RPMI7951 (cell line): ENCODE results near the gene KRTAP16-1. TPM values are rescaled to one million over a fixed set of nuclear protein-coding genes. Genes with fewer than 3 reads are reported as not detected.
"Not testable (repeated sequence)": the region's sequence is repeated elsewhere in the genome, so short reads cannot be mapped to it uniquely, and the experiment has no call there.

Source experiments
- DNase-seq: peaks from one replicate; pipeline ENCODE4 v3.0.0-alpha.2; 2012; ENCODE audit warnings: low read depth
- total RNA-seq: library from RNA; depleted of rRNA; stranded (reverse); fragments of >200 nt; shearing (Covaris generic); gene quantifications from 2 replicates; pipeline ENCODE4 v1.2.3, GENCODE V29; 2014; rRNA removed

The KRTAP16-1 gene, protein sequence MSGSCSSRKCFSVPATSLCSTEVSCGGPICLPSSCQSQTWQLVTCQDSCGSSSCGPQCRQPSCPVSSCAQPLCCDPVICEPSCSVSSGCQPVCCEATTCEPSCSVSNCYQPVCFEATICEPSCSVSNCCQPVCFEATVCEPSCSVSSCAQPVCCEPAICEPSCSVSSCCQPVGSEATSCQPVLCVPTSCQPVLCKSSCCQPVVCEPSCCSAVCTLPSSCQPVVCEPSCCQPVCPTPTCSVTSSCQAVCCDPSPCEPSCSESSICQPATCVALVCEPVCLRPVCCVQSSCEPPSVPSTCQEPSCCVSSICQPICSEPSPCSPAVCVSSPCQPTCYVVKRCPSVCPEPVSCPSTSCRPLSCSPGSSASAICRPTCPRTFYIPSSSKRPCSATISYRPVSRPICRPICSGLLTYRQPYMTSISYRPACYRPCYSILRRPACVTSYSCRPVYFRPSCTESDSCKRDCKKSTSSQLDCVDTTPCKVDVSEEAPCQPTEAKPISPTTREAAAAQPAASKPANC
- total RNA-seq, result not detected in 2 replicates

DNA sequence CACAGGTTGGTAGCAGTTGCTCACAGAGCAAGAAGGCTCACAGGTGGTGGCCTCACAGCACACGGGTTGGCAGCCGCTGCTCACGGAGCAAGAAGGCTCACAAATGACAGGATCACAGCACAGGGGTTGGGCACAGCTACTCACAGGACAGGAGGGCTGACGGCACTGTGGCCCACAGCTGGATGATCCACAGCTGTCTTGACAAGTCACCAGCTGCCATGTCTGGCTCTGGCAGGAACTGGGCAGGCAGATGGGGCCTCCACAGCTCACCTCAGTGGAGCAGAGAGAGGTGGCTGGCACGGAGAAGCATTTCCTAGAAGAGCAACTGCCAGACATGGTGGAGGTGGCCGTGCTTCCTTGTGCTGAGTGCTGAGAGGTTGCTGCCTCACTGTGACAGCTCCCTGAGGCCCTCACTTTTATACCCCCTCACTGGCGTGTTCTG lies at the start of gene KRTAP16-1:
Gene KRTAP16-1, minus strand, starts transcription at position 392 of the 442 bp plus-strand sequence. Its CDS starts 56 bp downstream, at position 336.
- no peak for DNase-seq

DNA sequence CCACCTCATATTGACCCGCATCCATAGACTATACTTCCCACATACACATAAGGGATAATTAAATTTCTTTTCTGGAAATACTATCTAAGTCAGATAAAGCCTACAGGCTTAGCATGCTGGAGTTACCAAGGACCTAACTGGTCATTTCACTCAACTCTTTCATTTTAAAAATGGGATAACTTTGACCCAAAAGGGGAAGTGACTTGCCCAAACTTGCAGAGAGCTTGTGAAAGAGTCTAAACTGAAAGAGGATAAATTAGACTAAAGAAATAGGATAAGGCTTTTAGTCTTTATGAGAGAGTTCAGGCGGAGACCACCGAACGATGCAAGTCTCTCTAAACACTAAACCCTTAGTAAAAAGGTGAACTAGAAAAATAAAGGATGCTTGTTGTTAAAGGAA lies 45.4 kb upstream of the KRTAP16-1 start:
- DNase-seq, result no peak

DNA sequence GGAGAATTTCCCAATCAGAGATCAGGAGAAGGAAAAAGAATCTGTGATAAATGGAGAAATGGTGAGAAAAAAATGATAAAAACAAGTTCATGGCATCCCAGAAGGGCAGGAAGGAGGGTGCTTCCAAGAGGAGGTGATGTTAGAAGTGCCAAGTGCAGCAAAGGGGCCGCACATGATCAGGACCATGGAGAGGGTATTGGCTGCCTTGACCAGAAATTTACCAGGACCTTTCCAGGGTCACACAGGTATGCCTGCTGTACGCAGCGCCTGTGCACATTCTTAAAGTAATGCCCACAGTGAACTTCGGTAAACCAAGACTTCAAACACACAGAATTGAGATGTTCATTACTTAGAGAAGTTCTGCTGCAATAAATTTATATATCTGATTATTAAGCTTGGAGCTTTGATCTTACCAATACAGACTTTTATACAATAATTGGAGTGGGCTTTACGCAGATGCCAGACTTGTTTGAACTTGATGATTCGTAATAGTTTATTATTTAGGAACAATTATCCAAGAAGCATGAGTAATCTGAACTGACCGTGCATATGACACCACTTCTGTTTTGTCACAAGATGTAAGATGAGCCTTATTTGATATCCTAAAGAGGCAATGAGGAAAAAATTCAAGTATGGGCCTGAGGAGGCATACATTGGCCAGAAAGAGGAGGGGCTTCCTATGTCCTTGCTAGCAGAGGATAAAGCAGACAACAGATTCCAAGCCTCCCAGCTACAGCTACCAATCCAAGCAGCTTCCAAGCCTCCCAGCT lies 43.7 kb upstream of the KRTAP16-1 start:
- DNase-seq, result peak; percentile 15

DNA sequence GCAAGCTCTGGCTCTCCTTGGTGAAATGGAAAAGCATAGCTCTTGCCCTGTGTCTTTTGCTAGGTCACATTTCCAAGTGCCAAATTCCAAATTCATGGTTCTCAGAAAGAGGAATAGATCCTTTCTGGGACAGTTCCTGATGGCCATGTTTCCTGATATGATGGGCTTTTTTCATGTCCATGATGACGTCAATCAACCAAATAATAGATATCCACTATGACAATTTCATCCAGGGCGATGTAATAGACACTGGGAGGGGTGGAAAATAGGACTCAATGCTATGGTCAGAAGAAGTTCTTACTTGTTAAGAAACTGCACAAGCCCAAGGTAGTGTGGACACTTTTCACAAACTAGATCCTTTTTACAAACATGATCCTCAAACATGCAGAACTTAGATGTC lies 42.1 kb upstream of the KRTAP16-1 start:
- no peak for DNase-seq

DNA sequence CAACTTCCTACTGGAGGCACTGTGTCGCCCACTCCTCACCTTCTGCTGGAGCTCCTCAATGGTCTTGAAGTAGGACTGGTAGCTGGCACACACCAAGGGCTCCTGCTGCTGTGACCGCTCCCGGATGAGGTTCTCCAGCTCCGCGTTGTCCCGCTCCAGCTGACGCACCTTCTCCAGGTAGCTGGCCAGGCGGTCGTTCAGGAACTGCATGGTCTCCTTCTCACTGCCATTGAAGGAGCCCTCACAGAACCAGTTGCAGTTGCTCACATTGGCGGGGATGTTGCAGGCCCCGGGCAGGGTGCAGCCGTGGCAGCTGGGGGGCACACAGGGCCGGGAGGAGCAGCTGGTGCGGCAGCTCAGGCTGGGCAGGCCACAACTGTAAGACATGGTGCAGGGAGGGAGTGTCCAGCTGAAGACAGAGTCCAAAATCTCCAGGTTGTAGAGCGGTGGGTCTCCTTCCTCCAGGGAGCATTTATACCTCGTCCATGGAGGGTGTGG lies 41.3 kb upstream of the KRTAP16-1 start, which contains the start of gene KRT33A:
Gene KRT33A, minus strand, starts transcription at position 448 of the 498 bp plus-strand sequence. Its CDS starts 61 bp downstream, at position 387.
- not testable (repeated sequence) for DNase-seq

DNA sequence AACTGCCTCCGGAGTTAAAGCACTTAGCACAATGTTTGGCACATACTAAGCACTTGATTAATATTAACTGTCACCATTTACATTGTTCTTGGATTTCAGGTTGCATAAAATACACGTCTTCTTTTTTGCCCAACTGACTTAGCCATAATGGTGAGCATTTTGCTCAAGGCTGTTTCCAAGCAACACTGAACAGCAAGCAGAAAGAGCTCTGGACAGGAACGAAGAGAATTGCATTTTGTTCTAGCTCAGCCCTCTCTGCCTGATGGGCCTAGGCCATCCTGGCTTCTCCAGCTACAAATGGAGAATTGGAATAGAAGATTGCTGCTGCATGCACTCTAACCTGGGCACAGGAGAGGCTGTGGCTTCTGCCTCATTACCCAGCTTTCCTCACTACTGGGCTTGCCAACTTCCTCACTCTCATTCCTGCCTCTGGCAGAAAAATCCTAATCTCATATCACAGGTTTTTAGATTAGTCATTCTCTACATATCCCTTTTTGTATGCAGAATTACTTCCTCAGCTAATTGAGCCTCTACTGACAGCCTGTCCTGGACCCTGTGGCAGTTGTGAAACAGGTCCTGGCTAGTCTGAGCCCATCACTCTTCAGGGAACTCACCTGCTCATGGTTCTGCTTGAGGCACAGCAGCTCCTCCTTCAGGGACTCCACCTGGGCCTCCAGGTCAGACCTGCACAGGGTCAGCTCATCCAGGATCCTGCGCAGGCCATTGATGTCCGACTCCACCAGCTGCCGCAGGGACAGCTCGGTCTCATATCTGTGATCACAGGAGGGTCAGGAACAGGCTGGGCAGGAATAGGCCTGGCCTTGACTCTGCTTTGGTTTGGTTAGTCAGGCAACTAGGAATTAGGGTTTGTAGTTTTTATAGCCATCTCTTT lies 39.0 kb upstream of the KRTAP16-1 start:
- no peak for DNase-seq

DNA sequence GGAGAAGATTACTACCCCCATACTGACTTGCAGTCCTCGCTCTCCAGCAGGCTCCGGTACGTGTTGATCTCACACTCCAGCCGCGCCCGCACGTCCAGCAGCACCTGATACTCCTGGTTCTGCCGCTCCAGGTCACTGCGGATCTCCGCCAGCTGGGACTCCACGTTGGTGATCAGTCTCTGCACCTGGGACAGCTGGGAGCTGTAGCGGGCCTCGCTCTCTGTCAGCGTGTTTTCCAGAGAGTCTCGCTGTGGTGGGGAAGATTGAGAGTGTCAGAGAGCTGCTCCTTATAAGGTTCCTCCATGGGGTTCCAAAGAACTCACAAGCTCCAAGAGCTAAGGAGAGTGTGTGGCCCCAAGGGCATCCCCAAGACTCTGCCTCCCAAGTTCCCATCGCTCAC lies 37.3 kb upstream of the KRTAP16-1 start:
- DNase-seq, result not testable (repeated sequence)

DNA sequence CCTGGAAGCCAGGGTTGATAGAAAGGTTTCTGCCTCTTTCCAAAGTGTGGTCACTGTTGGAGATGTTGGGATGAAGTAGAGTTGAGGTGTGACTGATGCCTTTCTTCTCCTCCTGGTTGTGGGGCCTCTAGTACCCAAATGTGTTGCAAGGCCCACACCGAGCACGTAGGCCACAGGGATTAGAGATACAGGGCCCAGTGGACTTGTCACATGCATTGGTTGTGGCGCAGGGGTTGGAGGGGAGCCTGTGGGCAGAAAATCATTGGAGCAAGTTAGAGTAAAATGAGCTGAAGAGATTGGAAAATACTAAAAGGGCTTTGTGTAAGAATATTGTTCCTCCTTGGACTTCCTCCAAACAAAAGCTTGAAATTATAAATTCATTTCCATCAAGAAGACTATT lies 36.9 kb upstream of the KRTAP16-1 start:
- DNase-seq, result no peak

DNA sequence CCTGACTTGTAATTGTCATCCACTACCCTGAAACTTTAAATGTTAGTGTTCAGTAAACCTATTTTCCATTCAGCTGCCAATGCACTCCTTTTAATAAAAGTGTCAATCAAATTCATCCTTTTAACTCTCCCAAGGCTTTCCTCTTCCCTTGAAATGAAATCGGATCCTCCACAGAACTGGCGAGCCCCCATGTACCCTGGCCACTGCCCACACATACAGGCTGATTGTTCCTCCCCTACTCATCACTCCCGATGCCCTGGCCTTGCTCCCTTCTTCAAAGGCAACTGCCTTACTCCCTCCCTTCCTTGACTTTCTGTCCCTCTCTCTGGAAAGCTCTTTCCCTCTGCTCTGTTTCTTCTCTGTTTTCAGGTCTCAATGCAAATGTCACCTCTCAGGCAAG lies 33.9 kb upstream of the KRTAP16-1 start:
- DNase-seq, result no peak

DNA sequence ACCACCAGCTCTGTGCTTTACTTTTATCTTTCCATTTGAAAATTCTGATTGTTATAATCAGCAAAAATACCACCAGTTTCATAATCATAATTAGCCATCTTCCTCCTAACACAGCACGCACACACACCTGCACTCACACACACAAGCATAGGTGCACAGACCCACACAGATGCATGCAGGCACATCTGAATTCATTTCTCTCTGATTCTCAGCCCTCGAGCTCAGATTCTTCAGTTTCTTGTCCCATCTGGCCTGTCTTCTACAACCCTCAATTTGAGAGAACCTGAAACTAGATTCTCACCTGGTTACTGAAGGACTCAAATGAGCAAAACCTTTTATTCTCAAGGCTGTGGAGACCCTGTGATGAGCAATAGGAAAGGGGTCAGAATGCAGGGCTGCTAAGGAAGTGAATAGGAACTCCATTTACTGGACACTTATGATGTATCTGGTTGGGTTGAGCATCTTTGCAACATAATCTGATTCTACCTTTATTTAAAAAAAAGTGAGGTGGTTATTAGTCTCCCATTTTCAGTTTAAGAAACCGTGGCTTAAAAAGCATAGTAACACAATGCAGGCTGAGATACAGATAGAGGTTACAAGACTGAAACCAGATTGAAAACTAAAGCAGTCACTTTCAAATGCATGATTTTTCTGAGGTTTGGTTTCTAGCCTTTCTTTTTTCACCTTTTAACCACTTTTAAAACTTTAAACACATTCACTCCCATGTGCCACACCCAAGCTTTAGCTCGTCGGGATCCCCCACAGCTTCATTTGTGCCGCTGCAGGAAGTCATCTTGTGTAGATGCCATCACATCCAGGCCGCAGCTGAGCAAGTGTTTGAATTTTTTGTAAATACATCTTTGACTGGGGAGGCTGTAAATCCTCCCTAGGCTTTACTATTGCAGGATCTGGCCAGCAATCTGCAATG lies 32.1 kb upstream of the KRTAP16-1 start:
- no peak for DNase-seq

DNA sequence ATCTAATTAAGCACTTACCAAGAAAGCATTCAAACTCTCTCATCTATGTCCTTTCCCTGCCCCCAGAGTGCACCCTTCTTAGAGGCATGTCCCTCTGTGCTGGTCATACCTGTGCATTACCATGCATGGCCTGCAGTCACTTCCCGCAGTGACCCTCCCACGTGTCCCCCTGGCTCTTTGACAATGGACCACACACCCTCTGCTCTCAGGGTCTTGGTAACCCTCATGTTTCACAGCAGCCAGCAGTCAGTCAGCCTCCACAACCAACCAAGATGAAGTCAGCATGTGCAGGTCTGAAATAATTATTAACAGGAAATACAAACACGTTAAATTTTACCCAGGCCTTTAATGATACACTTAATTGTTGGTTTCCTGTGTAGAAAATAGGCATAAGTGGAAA lies 31.4 kb upstream of the KRTAP16-1 start:
- DNase-seq, result no peak

DNA sequence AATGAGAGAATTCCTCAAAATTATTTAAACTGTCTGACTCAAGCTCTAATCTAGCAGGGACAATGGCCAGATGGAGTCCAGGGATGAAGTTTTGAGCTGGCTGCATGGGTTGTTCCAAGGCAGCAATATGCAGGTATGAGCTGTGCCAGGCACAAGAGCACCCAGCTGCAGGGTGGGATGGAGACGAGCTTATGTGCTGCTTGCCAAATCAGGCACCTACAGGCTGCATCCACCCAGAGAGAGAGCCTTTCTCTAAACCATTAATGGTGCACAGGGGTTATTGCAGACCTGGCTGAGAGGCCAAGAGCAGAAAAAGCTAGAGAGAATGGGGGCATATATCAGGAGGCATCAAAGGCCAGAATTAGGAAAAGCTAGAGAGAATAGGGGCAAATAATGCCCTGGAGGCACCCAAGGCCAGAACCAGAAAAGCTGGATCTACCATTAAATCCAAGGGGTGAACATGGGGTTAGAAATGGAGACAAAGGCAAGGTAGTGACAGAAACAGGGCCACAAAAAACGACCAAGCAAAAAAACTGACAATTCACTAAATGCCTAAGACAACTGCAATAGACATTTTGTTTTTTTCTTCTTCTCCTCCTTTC lies 30.6 kb upstream of the KRTAP16-1 start:
- DNase-seq, result no peak

DNA sequence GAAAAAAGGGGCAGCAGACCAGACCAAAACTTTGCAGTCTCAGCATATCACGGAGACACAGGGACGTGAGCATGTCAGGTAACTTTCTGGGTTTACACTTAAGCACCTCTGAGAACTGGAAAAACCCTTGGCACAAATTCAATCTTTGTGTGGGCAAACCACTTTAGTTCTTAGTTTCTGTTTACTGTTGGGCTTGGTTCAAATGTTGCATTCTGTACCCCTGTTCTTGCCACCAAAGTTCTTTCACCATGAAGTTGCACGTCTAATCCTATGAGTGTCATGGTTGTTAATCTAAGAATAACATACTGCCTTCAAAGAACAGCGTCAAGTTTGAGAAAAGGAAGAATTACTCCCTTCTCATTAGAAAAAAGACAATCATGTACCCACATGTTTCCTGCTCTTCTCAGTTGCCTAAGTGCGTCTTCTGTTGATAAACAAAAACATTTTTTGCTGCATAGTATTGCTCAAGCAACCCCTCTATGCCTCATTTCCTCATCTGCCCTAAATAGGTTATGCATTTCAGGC lies 29.9 kb upstream of the KRTAP16-1 start:
- DNase-seq, result peak; percentile 21

DNA sequence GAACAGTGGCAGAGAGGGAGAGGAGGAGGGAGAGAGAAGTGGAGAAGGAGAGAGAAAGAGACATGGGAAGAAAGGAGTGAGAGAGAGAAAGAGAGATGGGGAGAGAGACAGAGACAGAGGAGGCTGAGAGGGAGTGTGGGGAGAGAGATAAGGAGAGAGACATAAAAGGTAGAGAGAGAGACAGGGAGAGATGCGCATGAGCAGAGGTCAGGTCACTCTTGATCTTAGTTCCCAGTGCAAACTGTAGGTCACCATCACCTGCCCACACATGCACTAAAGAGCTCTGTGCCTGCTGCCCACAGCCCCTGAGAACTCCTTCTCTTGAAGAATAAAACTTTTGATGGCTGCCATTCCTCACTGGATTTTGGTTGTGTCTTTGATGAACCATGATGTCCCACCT lies 26.6 kb upstream of the KRTAP16-1 start:
- DNase-seq, result no peak

DNA sequence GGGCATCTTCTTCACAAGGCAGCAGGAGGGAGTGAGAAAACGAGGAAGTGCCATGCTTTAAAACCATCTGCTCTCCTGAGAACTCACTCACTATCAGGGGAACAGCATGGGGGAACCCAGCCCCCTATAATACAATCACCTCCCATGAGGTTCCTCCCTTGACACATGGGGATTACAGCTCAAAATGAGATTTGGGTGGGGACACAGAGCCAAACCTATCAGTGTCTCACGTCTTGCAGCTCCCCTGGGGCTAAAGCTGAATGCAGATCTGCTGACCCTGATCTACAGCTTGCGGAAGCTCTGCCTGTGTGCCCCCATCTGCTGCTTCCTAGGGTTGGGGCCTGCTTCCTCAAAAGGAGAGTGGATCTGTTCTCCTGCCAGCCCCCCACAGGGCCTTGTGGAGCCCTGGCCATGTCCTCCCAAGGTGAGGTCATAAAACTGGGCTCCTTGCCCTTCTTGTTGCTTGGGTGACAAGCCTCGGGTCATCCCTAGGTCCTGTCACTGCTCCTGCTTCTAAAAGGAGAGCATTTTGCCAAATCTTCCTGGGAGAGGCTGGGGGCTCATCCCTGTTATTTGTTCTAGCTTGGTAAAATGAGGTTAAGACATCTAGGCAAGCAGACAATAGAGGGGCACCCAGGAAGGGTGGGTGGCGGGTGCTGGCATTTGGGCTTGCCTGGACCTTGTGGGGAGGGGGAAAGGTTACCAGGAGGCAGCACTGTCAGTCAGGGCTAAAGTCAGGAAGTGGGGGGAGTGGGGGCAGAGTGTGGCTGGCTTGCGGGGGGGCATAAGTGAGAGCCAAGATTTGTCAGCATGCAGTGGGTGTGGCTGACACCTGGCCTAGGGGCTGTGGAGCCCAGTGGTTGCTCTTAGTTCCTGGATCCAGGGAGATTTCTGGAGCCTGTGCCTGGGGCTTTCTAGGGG lies 25.5 kb upstream of the KRTAP16-1 start:
- no peak for DNase-seq

DNA sequence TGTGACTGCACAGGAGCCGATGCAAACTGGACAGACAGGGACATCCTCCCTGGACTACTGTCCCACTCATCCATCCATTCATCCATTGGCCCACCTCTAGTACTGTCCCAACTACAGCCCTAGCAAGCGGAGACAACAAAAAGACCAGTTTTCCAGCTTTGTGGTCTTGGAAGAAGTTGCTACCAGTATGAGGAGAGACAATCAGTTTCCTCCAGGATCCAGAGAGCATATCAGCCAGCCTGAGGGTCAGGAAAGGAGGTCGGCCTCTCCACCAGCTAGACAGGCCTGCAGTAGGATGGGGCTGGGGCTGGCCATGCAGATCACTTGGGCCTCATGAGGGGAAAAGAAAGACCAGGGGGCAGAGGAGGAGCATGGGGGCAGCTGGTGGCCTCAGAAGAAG lies 24.7 kb upstream of the KRTAP16-1 start:
- DNase-seq, result no peak

DNA sequence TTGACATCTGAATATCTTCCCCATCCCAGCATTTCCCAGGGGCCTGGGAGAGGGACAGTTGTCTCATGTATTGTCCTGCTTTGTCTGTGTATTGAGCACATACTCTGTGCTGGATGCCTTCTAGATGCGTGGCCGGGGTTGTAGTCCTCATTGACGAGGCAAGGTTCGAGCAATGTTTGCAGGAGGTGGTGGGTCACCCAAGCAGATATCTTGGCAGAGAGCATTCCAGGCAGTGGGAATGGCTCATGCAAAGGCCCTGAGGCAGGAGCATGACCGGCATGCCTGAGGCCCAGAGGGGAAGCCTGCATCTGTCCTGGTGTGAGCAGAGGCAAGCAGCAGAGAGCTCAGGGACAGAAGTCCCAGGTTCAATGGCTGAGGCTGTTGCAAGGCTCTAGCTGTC lies 24.0 kb upstream of the KRTAP16-1 start:
- DNase-seq, result no peak

DNA sequence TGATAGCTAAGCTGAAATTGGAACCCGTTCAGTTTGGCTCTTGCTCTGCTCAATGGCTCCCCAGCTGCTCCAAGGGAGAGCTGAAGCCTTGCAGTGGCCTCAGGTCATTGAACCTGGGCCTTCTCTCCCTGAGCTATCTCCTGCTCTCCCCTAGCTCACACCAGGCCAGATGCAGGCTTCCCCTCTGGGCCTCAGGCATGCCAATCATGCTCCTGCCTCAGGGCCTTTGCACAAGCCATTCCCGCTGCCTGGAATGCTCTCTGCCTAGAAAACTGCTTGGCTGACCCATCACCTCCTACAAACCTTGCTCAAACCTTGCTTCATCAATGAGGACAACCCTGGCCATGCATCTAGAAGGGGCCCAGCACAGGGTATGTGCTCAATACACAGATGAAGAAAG lies 23.1 kb upstream of the KRTAP16-1 start:
- no peak for DNase-seq
